Measurements from ENCODE around the gene KLHL10.

GRCh38 chr17:41864836-41865595 is 27.4 kb downstream of the KLHL10 start, which contains the start of gene KLHL11:
- TF ChIP-seq CTCF (IDR thresholded peaks at IDR 0.05) (no peak), POLR2AphosphoS5 (IDR thresholded peaks at IDR 0.05; ENCODE audit: low read depth, low read length) (no peak)

Data from Panc1 (cell line).